Measurements from ENCODE around the gene ICAM4. TPM values are rescaled to one million over a fixed set of nuclear protein-coding genes. Genes with fewer than 3 reads are reported as not detected.

ICAM4 gene
- total and polyA plus RNA-seq, 9 of the 15 experiments (the other 6 are each of a cell fraction or from before 2014, with no cell fraction given), result 14.1 to 86.1 (median 29.6) TPM

GRCh38 chr19:10315335-10316214 is 28.8 kb downstream of the ICAM4 start, which contains the start of gene FDX2 (continued):
- peak; percentile 60; the same call in 1 of the 2 replicates for TF ChIP-seq ZNF592 (IDR thresholded peaks at IDR 0.05)
- no peak for TF ChIP-seq PTRF (tag; IDR thresholded peaks at IDR 0.05)
- TF ChIP-seq GABPB2 (CRISPR knock-in tag; conservative IDR thresholded peaks at IDR 0.05), result no peak
- no peak for TF ChIP-seq POU5F1 (IDR thresholded peaks at IDR 0.05; ENCODE audit: borderline replicate concordance, low read depth, low read length, partially characterized antibody)
- no peak for TF ChIP-seq ZC3H11A (IDR thresholded peaks at IDR 0.05; ENCODE audit: low read depth, low read length)
- TF ChIP-seq SRF (CRISPR knock-in tag; IDR thresholded peaks at IDR 0.05), result no peak; a peak in 1 of 4 replicates
- no peak for TF ChIP-seq ETV5 (CRISPR knock-in tag; IDR thresholded peaks at IDR 0.05; ENCODE audit: low read depth)
- no peak for TF ChIP-seq CCNT2 (IDR thresholded peaks at IDR 0.05; ENCODE audit: borderline replicate concordance, extremely low read depth, insufficient read length, low read depth, low read length)
- no peak for TF ChIP-seq CREB5 (CRISPR knock-in tag; IDR thresholded peaks at IDR 0.05)
- no peak for TF ChIP-seq ZKSCAN8 (CRISPR knock-in tag; IDR thresholded peaks at IDR 0.05)
- no peak for TF ChIP-seq ARID3B (CRISPR knock-in tag; IDR thresholded peaks at IDR 0.05; ENCODE audit: borderline replicate concordance)
- no peak for TF ChIP-seq XRCC3 (IDR thresholded peaks at IDR 0.05)
- no peak for TF ChIP-seq ETV1 (tag; conservative IDR thresholded peaks at IDR 0.05; ENCODE audit: low read depth)
- TF ChIP-seq MTA2 (IDR thresholded peaks at IDR 0.05; ENCODE audit: low read depth), result no peak
- TF ChIP-seq HIVEP1 (CRISPR knock-in tag; IDR thresholded peaks at IDR 0.05), result no peak
- TF ChIP-seq PBX2 (CRISPR knock-in tag; IDR thresholded peaks at IDR 0.05; ENCODE audit: low read depth), result no peak
- TF ChIP-seq PBX2 (tag; conservative IDR thresholded peaks at IDR 0.05; ENCODE audit: low read depth), result no peak
